Muscle of leg (tissue), 11 donors: ENCODE data around the gene BDH1. TPM values are rescaled to one million over a fixed set of nuclear protein-coding genes. Genes with fewer than 3 reads are reported as not detected.
"Not testable (repeated sequence)": the region's sequence is repeated elsewhere in the genome, so short reads cannot be mapped to it uniquely, and the experiment has no call there.

Experiments
- DNase-seq: peaks from one replicate; pipeline ENCODE4 v3.0.0; 2013
- H3K27ac ChIP-seq: one replicate; pipeline ENCODE4 v1.5.1; 2013; ENCODE audit warnings: mild to moderate bottlenecking, low read length, control low read depth
- H3K27me3 ChIP-seq: one replicate; pipeline ENCODE4 v1.6.1; 2013; ENCODE audit warnings: low read length; ENCODE audit not compliant: control insufficient read depth, insufficient read depth
- H3K36me3 ChIP-seq: one replicate; pipeline ENCODE4 v1.6.1; 2013; ENCODE audit warnings: low read length; ENCODE audit not compliant: control insufficient read depth, insufficient read depth
- H3K4me1 ChIP-seq: one replicate; pipeline ENCODE4 v1.6.1; 2013; ENCODE audit warnings: low read length; ENCODE audit not compliant: control insufficient read depth, insufficient read depth
- H3K4me3 ChIP-seq: one replicate; pipeline ENCODE4 v1.5.1; 2013; ENCODE audit warnings: low read length, control low read depth
- H3K9me3 ChIP-seq: replicated peaks from 2 replicates; pipeline ENCODE4 v1.6.1; 2013; ENCODE audit warnings: low read depth, low read length; ENCODE audit not compliant: control insufficient read depth
- WGBS: methylation state at CpG from one replicate; pipeline ENCODE4 v1.1.5; 2013; ENCODE audit warnings: missing lambda C conversion rate; ENCODE audit not compliant: insufficient coverage; 5-methylcytosine and 5-hydroxymethylcytosine counted together
- polyA plus RNA-seq, 8 donors: library from polyadenylated mRNA; unstranded; fragments of 120-200 nt; gene quantifications; one replicate each; pipeline versions ENCODE4 v1.2.1 to v1.2.3, GENCODE V29; 2013; ENCODE audit warnings: inconsistent platforms in 1 of 8, low replicate concordance in 1 of 8; ENCODE audit not compliant: insufficient read length in 8 of 8, insufficient read depth in 1 of 8
- total RNA-seq: library from RNA; stranded (reverse); fragments of 120-200 nt; gene quantifications from one replicate; pipeline ENCODE4 v1.2.4, GENCODE V29; 2013

The BDH1 gene
- total and polyA plus RNA-seq, 9 donors: 3.2 to 7.4 (median 3.9) TPM

- 70% methylated on average over 5 of the region's 13 CpGs for WGBS
- no peaks in the 10 kb centered on the region for H3K9me3 ChIP-seq
- no peak for DNase-seq
- peaks cover 42% of the 10 kb centered on the region for H3K4me1 ChIP-seq
- H3K27ac ChIP-seq: no peak overlapping the region
- no peak overlapping the region for H3K4me3 ChIP-seq
- H3K36me3 ChIP-seq: no peaks in the 10 kb centered on the region
- no peaks in the 10 kb centered on the region for H3K27me3 ChIP-seq
Observed at GRCh38 chr3:197490098-197491058, 65.4 kb downstream of the BDH1 start.

GRCh38 chr3:197487911-197488391, 67.8 kb downstream of the BDH1 start:
- Histone ChIP-seq H3K27ac (no peak overlapping the region), H3K4me3 (no peak overlapping the region), H3K9me3 (no peaks in the 10 kb centered on the region), H3K4me1 (peaks cover 29% of the 10 kb centered on the region), H3K27me3 (no peaks in the 10 kb centered on the region), H3K36me3 (no peaks in the 10 kb centered on the region)
- WGBS: 34% methylated on average over 3 of the region's 8 CpGs
- DNase-seq: peak; percentile 68

GRCh38 chr3:197486861-197487260, 68.9 kb downstream of the BDH1 start:
- no CpG with 5 or more reads among the region's 1 CpG for WGBS
- no peak for DNase-seq
- no peaks in the 10 kb centered on the region for H3K36me3 ChIP-seq
- peaks cover 29% of the 10 kb centered on the region for H3K4me1 ChIP-seq
- no peaks in the 10 kb centered on the region for H3K9me3 ChIP-seq
- H3K27me3 ChIP-seq: no peaks in the 10 kb centered on the region
- H3K27ac ChIP-seq: no peak overlapping the region
- H3K4me3 ChIP-seq: no peak overlapping the region

- Histone ChIP-seq H3K36me3 (no peaks in the 10 kb centered on the region), H3K27ac (no peak overlapping the region), H3K9me3 (no peaks in the 10 kb centered on the region), H3K4me1 (peaks cover 25% of the 10 kb centered on the region), H3K4me3 (no peak overlapping the region), H3K27me3 (no peaks in the 10 kb centered on the region)
- no peak for DNase-seq
- WGBS: 89% methylated on average over 5 of the region's 5 CpGs
Observed at GRCh38 chr3:197485143-197485542, 70.6 kb downstream of the BDH1 start.

- Histone ChIP-seq H3K27me3 (no peaks in the 10 kb centered on the region), H3K4me1 (peaks cover 20% of the 10 kb centered on the region), H3K4me3 (no peak overlapping the region), H3K27ac (no peak overlapping the region), H3K36me3 (no peaks in the 10 kb centered on the region), H3K9me3 (no peaks in the 10 kb centered on the region)
- DNase-seq: no peak
- WGBS: 82% methylated on average over 8 of the region's 12 CpGs
Observed at GRCh38 chr3:197484204-197484901, 71.4 kb downstream of the BDH1 start.

- Histone ChIP-seq H3K27ac (no peak overlapping the region), H3K9me3 (no peaks in the 10 kb centered on the region), H3K4me3 (no peak overlapping the region), H3K36me3 (no peaks in the 10 kb centered on the region), H3K4me1 (peaks cover 2% of the 10 kb centered on the region), H3K27me3 (no peaks in the 10 kb centered on the region)
- no peak for DNase-seq
- WGBS: no CpG with 5 or more reads among the region's 4 CpGs
Observed at GRCh38 chr3:197482001-197482400, 73.8 kb downstream of the BDH1 start.

GRCh38 chr3:197480320-197480719, 75.4 kb downstream of the BDH1 start:
- no peak for DNase-seq
- no peak overlapping the region for H3K27ac ChIP-seq
- H3K36me3 ChIP-seq: no peaks in the 10 kb centered on the region
- no peaks in the 10 kb centered on the region for H3K27me3 ChIP-seq
- 82% methylated on average over 2 of the region's 3 CpGs for WGBS
- H3K9me3 ChIP-seq: no peaks in the 10 kb centered on the region
- peaks cover 2% of the 10 kb centered on the region for H3K4me1 ChIP-seq
- no peak overlapping the region for H3K4me3 ChIP-seq

GRCh38 chr3:197478746-197479668, 76.8 kb downstream of the BDH1 start:
- H3K9me3 ChIP-seq: no peaks in the 10 kb centered on the region

GRCh38 chr3:197477816-197478215, 78.0 kb downstream of the BDH1 start:
- H3K9me3 ChIP-seq, H3K27ac ChIP-seq, DNase-seq, H3K4me3 ChIP-seq, H3K36me3 ChIP-seq, H3K4me1 ChIP-seq, H3K27me3 ChIP-seq: not testable (repeated sequence)
- WGBS: 40% methylated on average over 2 of the region's 7 CpGs

More at GRCh38 chr3:197478746-197479668, 76.8 kb downstream of the BDH1 start:
- no peak overlapping the region for H3K4me3 ChIP-seq
- no peak for DNase-seq
- no peak overlapping the region for H3K27ac ChIP-seq
- no peaks in the 10 kb centered on the region for H3K36me3 ChIP-seq
- no peaks in the 10 kb centered on the region for H3K27me3 ChIP-seq
- peaks cover 2% of the 10 kb centered on the region for H3K4me1 ChIP-seq
- 81% methylated on average over 9 of the region's 11 CpGs for WGBS
